RWPE2 (cell line): ENCODE data around the gene ZNF148.

Source experiments
- ATAC-seq: fragments of 200-7000 bp; cut with Tn5 transposase; 3 replicates; pipeline ENCODE4 v1.9.1; 2021; ENCODE audit warnings: low read depth
- DNase-seq: peaks from one replicate; pipeline ENCODE4 v3.0.0-alpha.2; 2020; ENCODE audit warnings: low spot score
- H3K27ac ChIP-seq: fragments of 450-650 bp; 2 replicates; pipeline ENCODE4 v1.5.1; 2017; ENCODE audit warnings: mild to moderate bottlenecking; ENCODE audit not compliant: poor library complexity, severe bottlenecking
- H3K27me3 ChIP-seq: fragments of 250-450 bp; sonication (Bioruptor Pico); 2 replicates; pipeline ENCODE4 v1.5.1; 2021; ENCODE audit warnings: mild to moderate bottlenecking, moderate library complexity; ENCODE audit not compliant: insufficient read depth, poor library complexity, severe bottlenecking
- H3K36me3 ChIP-seq: fragments of 250-450 bp; sonication (Bioruptor Pico); 2 replicates; pipeline ENCODE4 v1.5.1; 2020; ENCODE audit warnings: low read depth, mild to moderate bottlenecking, moderate library complexity
- H3K4me1 ChIP-seq: fragments of 250-450 bp; sonication (Bioruptor Pico); 2 replicates; pipeline ENCODE4 v1.5.1; 2021; ENCODE audit warnings: mild to moderate bottlenecking, moderate library complexity; ENCODE audit not compliant: insufficient read depth, poor library complexity, severe bottlenecking
- H3K4me3 ChIP-seq: fragments of 250-450 bp; sonication (Bioruptor Pico); 2 replicates; pipeline ENCODE4 v1.5.1; 2021; ENCODE audit warnings: mild to moderate bottlenecking, moderate library complexity; ENCODE audit not compliant: severe bottlenecking
- H3K9me3 ChIP-seq: fragments of 250-450 bp; sonication (Bioruptor Pico); 2 replicates; pipeline ENCODE4 v1.5.1; 2021; ENCODE audit warnings: mild to moderate bottlenecking, moderate library complexity; ENCODE audit not compliant: severe bottlenecking
- CTCF ChIP-seq: fragments of 450-650 bp; IDR thresholded peaks from one replicate; pipeline ENCODE4 v1.5.1; 2017; ENCODE audit warnings: mild to moderate bottlenecking, moderate library complexity; ENCODE audit not compliant: poor library complexity, severe bottlenecking

The ZNF148 gene

DNA sequence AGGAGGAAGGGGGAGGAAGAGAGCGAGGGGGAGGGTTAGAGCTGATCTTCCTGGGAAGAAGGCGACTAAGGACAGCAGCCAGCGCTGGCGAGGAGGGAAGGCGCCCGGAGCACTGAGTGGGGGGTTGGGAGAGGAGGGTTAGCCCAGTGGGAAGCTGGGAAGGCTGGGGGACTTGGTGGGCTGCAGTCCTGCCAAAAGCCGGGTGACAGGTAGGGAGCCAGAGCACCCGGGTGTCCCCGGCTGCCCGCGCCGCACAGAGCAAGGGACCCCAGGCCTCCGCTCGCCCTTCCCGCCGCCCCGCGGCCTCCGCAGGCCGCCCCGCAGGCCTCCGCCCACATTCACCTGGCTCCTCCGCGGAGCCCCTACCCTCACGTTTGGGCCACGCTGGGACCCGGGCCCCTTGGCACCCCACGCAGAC is 163.0 kb downstream of the ZNF148 start:
- TF ChIP-seq CTCF = no peak
- no peaks in the 10 kb centered on the region for H3K4me1 ChIP-seq
- H3K4me3 ChIP-seq = peak overlapping the region; percentile 31
- H3K27me3 ChIP-seq = no peaks in the 10 kb centered on the region
- no peaks in the 10 kb centered on the region for H3K9me3 ChIP-seq
- no peak overlapping the region for H3K27ac ChIP-seq
- DNase-seq = no peak
- peak; percentile 33 for ATAC-seq
- H3K36me3 ChIP-seq = no peaks in the 10 kb centered on the region

DNA sequence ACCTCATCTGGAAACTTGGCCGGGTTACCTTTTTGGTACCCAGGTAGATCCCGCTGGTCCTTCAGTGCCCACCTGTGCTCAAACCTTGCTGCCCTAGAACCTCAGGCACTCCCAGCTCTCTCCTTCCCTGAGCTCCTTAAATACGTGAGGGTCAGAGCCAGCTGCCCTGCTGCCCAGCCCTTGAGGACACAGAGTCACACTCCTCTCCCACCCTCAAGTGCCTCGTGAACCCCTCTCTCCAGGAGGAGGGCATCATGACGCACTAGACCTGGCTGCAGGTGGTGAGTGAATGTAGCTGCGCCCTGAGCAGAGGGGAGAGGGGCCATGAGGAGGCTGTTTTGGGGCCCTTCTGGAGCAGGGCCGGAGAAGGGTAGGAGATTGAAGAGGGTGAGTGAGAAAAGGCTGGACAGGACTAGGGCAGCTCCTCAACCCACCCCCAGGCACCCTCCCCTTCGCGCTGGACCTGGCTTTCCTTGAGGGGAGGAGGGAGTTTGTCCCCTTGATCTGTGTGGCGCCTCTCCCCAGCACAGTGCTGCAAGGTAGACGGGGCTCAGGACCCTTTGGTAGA is 163.5 kb downstream of the ZNF148 start:
- H3K36me3 ChIP-seq = no peaks in the 10 kb centered on the region
- no peak for TF ChIP-seq CTCF
- no peaks in the 10 kb centered on the region for H3K27me3 ChIP-seq
- no peak overlapping the region for H3K27ac ChIP-seq
- H3K9me3 ChIP-seq = no peaks in the 10 kb centered on the region
- peak overlapping the region; percentile 31 for H3K4me3 ChIP-seq
- no peaks in the 10 kb centered on the region for H3K4me1 ChIP-seq
- DNase-seq (no peak), ATAC-seq (peak; percentile 35; the same call in 2 of the 3 replicates)

GRCh38 chr3:125207949-125208568 is 167.1 kb downstream of the ZNF148 start:
- TF ChIP-seq CTCF = no peak
- no peak overlapping the region for H3K27ac ChIP-seq
- H3K36me3 ChIP-seq = no peaks in the 10 kb centered on the region
- no peaks in the 10 kb centered on the region for H3K9me3 ChIP-seq
- no peak for DNase-seq
- no peak for ATAC-seq
- no peak overlapping the region for H3K4me3 ChIP-seq
- H3K27me3 ChIP-seq = no peaks in the 10 kb centered on the region
- no peaks in the 10 kb centered on the region for H3K4me1 ChIP-seq

DNA sequence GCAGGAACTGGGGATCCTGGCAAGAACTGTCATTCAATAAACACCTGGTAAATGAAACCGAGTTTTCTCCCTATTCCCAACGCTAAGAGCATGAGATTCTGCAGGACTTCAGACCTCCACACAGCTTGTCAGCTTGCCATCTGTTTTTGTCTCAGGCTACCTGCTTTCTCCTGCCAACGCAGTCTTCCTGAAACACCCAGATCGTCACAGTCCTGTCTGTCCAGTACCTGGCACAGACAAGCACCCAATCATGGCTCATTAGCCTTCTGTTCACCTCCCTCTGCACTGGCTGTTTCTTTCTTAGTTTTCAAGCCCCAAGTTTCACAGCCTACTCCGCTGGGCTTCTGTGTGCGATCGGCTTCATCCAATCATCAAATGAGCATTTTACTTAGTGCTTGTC is 167.6 kb downstream of the ZNF148 start:
- no peaks in the 10 kb centered on the region for H3K9me3 ChIP-seq

More for the DNA sequence above, 167.6 kb downstream of the ZNF148 start:
- no peaks in the 10 kb centered on the region for H3K36me3 ChIP-seq
- H3K27ac ChIP-seq = no peak overlapping the region
- ATAC-seq (no peak), DNase-seq (no peak)
- no peaks in the 10 kb centered on the region for H3K4me1 ChIP-seq
- no peak for TF ChIP-seq CTCF
- no peaks in the 10 kb centered on the region for H3K27me3 ChIP-seq
- no peak overlapping the region for H3K4me3 ChIP-seq
